Left lobe of liver (tissue), 2 donors: ENCODE results near the gene NLRP4. TPM values are rescaled to one million over a fixed set of nuclear protein-coding genes. Genes with fewer than 3 reads are reported as not detected.
"Not testable (repeated sequence)": the region's sequence is repeated elsewhere in the genome, so short reads cannot be mapped to it uniquely, and the experiment has no call there.

Experiments
- ATAC-seq: fragments of 200-7000 bp; cut with Tn5 transposase; one replicate; pipeline ENCODE4 v1.9.1; 2020; ENCODE audit warnings: mild to moderate bottlenecking, moderate library complexity
- DNase-seq: peaks from one replicate; pipeline ENCODE4 v3.0.0-alpha.2; 2020; ENCODE audit warnings: low spot score
- total RNA-seq: library from RNA; stranded (reverse); gene quantifications from one replicate; pipeline ENCODE4 v1.2.1, GENCODE V29; 2021
- donor health status: DM: no; HTN: no; CAD: no; lungs with moderate emphysema.
- donor health status: DM: no; HTN: yes; CAD: no.

NLRP4 gene
- total RNA-seq, 1 donor from 2014 or later, result not detected

DNA sequence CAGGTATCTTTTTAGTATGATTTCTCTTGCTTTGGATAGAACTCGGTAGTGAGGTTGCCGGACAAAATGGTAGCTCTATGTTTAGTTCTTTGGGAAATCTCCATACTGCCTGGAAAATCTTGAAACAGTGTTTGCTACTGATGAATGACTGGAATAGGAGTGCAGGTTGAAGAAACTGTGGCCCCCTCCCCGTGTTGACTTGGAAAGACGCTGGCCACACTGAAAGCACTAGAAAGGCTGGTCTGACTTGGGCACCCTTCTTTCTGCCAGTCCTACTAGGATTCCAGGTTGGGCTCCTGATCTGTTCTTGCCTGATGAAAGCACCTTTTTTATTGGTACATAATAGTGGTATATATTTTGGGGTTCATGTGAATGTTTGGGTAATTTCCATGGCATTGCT lies 46.3 kb downstream of the NLRP4 start:
- DNase-seq (no peak), ATAC-seq (no peak)

DNA sequence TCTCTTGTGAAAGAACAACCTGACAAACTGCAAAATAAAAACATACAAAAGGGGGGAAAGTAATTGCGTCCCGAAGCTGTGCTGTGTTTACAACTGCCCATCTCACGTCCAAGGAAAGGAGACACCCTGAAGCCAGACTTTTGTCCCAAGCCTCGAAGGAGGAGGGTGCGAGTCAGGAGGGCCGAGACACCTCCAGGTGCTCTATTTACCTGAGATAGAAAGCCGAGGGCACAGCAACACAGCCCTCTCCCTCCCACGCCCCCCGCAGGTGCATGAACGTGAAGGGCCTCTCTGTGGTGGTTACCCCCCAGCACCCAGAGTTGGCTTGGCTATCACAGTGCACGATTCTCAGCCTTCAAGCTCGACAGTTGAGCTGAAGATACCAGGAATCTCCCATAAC lies 62.6 kb downstream of the NLRP4 start:
- ATAC-seq, result no peak
- DNase-seq, result no peak

- ATAC-seq, result no peak
Measured at GRCh38 chr19:55901369-55902079, 65.2 kb downstream of the NLRP4 start.

GRCh38 chr19:55902080-55902751 lies 65.9 kb downstream of the NLRP4 start:
- ATAC-seq (no peak), DNase-seq (no peak)

More at GRCh38 chr19:55901369-55902079, 65.2 kb downstream of the NLRP4 start:
- DNase-seq, result no peak

DNA sequence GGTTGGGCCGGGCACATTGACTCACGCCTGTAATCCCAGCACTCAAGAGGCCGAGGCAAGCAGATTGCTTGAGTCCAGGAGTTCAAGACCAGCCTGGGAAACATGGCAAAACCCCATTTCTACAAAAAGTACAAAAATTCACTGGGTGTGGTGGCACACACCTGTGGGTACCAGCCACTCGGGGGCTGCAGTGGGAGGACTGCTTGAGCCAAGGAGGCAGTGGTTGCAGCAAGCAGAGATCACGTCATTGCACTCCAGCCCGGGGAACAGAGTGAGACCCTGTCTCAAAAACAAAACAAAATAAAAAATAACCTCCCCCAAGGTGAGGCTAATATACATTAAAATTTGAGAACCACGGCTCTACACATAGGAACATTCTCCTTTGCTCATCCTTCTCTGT lies 70.9 kb downstream of the NLRP4 start:
- DNase-seq (no peak), ATAC-seq (no peak)

DNA sequence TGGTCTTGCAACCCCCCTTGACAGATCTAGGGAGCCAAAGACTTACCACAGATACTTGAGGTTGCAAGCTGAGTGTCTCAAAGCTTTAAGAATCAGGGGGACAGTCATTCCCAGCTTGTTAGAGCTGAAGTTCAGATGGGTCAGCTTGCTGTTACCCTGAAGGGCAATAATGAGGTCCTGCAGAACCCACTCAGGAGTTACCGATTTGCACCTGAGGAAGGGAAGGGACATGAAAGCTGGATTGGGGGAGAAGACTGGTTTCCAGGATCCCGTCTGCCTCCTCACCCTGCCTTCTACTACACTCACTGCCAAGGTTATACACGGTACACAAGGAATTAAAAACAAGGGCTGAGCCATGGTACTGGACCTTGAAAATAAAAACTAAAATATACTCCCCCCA lies 71.4 kb downstream of the NLRP4 start:
- DNase-seq (no peak), ATAC-seq (no peak)

- ATAC-seq (no peak), DNase-seq (peak; percentile 4)
Measured at GRCh38 chr19:55909801-55910200, 73.5 kb downstream of the NLRP4 start.

GRCh38 chr19:55912916-55913315 lies 76.6 kb downstream of the NLRP4 start:
- ATAC-seq, result no peak
- DNase-seq, result no peak

DNA sequence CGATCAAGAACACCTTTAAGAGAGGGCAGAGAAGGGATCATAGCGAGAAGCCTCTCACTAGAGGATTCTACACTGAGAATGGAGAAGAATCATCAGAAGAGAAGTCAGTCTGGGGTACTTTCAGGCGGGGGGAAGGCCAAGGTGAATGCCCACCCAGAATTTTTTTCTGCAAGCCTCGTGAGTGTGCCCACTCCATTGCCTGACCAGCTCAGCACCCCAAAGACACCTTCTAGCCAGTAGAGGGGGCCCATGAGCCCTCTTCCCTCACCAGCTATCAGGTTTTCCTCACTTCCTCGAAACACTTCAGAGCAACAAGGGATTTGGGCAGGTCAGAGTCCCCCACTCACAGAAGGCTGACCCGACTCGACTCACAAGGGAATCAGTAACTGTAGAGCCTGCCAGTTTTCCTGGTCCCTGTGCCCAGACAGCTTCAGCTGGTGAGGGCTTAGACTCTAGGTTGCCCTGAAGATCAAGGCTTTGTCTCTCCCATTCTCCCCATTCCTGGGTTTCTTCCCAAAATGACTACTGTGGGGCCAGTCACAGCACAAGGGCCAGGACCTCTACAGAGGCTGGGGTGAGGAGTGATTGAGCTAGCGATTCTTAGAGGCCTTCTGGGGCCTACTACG lies 77.4 kb downstream of the NLRP4 start:
- no peak for DNase-seq
- no peak for ATAC-seq

DNA sequence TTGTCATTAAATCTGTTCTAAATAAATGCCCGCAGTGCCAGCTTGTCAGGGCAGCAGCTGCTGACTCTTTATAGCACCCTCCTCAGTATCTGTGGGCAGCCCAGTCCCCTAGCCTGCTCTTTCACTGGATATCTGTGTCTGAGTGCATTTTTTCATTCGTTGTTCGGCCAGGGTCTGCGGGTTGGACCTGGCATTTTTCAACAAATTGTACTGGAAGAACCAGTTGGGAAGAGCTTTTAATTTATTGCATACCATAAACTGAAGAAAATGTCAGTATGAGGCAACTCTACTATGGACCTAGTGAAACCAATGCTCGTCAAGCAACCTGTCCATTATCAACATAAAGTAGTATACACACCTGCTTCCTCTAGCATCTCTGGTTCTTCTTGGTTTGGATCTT lies 87.2 kb downstream of the NLRP4 start:
- DNase-seq, result no peak

GRCh38 chr19:55927991-55928390 lies 91.7 kb downstream of the NLRP4 start:
- ATAC-seq (no peak), DNase-seq (no peak)

More for the DNA sequence above, 87.2 kb downstream of the NLRP4 start:
- ATAC-seq, result no peak

DNA sequence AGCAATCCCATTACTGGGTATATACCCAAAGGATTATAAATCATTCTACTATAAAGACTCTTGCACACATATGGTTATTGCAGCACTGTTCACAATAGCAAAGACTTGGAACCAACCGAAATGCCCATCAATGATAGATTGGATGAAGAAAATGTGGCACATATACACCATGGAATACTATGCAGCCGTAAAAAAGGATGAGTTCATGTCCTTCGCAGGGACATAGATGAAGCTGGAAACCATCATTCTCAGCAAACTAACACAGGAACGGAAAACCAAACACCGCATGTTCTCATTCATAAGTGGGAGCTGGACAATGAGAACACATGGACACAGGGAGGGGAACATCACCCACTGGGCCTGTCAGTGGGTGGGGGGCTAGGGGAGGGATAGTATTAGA lies 92.9 kb downstream of the NLRP4 start:
- DNase-seq, ATAC-seq: not testable (repeated sequence)

- DNase-seq, result no peak
- ATAC-seq, result no peak
Measured at GRCh38 chr19:55930996-55931515, 94.7 kb downstream of the NLRP4 start.

Other genes with a start within 250 kb of the NLRP4 start
- gene FIZ1, start 237.0 kb upstream of the NLRP4 start, total RNA-seq, result 6.7 TPM
- gene ZNF524, start 236.3 kb upstream of the NLRP4 start, total RNA-seq, result 13.2 TPM
- gene ZNF865, start 230.9 kb upstream of the NLRP4 start, total RNA-seq, result 8.1 TPM
- gene ZNF784, start 212.0 kb upstream of the NLRP4 start, total RNA-seq, result 5.3 TPM
- gene ZNF580, start 195.5 kb upstream of the NLRP4 start, total RNA-seq, result 7.5 TPM
- gene ZNF581, start 192.9 kb upstream of the NLRP4 start, total RNA-seq, result 6.1 TPM
- gene CCDC106, start 188.3 kb upstream of the NLRP4 start, total RNA-seq, result 13.5 TPM
- gene U2AF2, start 181.5 kb upstream of the NLRP4 start, total RNA-seq, result 61.7 TPM
- gene EPN1, start 161.3 kb upstream of the NLRP4 start, total RNA-seq, result 148 TPM
- not detected for gene NLRP9, start 98.1 kb upstream of the NLRP4 start, total RNA-seq
- gene RFPL4A, start 77.4 kb upstream of the NLRP4 start, total RNA-seq, result 1.0 TPM
- not detected for gene RFPL4AL1, start 67.4 kb upstream of the NLRP4 start, total RNA-seq
- gene NLRP11, start 4.5 kb upstream of the NLRP4 start, total RNA-seq, result 0.30 TPM
- gene NLRP13, start 95.8 kb downstream of the NLRP4 start, total RNA-seq, result not detected
- not detected for gene NLRP8, start 111.3 kb downstream of the NLRP4 start, total RNA-seq
- gene NLRP5, start 150.2 kb downstream of the NLRP4 start, total RNA-seq, result not detected